ENCODE data around the gene MIEN1. TPM values are rescaled to one million over a fixed set of nuclear protein-coding genes. Genes with fewer than 3 reads are reported as not detected.

The MIEN1 gene
- total RNA-seq, 1 donor from 2014 or later, result 97.0 TPM

DNA sequence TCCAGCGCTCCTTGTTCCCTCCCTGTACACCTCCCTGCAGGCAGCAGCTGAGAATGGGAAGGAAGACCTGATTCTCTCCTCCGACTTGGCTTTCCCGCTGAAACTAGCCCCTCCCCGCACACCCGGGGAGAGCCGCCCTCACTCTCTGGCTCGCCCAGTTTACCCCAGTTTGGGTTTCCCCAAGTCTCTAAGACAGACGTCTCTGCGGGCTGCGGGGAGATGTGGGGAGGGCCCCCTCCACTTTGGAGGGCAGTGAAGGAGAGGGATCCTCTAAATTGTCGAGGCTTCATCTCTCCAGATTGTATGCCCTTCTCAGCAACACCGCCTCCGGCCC is 8.2 kb upstream of the MIEN1 start:
- H3K27me3 ChIP-seq (ENCODE audit: control insufficient read depth, insufficient read depth, low read length), result no peaks in the 10 kb centered on the region
- DNase-seq (ENCODE audit: low read depth), result no peak
- TF ChIP-seq, protein P1, sequence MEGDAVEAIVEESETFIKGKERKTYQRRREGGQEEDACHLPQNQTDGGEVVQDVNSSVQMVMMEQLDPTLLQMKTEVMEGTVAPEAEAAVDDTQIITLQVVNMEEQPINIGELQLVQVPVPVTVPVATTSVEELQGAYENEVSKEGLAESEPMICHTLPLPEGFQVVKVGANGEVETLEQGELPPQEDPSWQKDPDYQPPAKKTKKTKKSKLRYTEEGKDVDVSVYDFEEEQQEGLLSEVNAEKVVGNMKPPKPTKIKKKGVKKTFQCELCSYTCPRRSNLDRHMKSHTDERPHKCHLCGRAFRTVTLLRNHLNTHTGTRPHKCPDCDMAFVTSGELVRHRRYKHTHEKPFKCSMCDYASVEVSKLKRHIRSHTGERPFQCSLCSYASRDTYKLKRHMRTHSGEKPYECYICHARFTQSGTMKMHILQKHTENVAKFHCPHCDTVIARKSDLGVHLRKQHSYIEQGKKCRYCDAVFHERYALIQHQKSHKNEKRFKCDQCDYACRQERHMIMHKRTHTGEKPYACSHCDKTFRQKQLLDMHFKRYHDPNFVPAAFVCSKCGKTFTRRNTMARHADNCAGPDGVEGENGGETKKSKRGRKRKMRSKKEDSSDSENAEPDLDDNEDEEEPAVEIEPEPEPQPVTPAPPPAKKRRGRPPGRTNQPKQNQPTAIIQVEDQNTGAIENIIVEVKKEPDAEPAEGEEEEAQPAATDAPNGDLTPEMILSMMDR (IDR thresholded peaks at IDR 0.05; ENCODE audit: insufficient read depth, low read length, poor library complexity, severe bottlenecking), result no peak
- peaks cover 4% of the 10 kb centered on the region for H3K36me3 ChIP-seq (ENCODE audit: control insufficient read depth, insufficient read depth, low read length)
- H3K4me3 ChIP-seq (ENCODE audit: low read depth, low read length), result peak overlapping the region; percentile 85

DNA sequence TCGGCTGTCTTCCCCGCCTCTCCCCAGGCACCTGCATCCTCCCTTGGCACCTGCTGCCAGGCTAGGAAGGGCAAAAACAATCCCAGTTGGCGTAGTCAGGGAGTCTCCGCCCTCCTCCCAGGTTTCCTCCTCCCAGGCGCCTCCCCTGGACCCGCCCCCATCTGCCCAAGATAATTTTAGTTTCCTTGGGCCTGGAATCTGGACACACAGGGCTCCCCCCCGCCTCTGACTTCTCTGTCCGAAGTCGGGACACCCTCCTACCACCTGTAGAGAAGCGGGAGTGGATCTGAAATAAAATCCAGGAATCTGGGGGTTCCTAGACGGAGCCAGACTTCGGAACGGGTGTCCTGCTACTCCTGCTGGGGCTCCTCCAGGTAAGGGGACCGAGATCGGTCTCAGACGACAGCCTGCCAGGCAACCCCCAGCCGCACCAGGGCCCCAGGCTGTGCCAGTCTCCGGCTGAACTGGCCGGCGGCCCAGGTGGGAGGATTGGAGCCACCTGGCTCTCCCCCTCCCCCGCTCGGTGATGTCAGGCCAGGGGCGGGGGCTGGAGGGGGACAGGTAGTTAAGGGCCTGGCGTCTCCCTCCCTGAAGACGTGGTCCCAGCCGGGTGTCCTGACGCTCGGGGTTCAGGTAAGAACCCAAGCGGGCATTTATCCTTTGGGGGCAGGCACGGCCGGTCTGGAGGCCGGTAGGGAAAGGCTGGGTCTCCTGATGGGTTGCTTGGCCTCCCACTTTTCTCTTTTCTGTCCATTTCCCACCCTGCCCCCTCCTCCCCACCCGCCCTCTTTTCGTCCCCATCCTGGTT is 7.6 kb upstream of the MIEN1 start, which contains the start of gene GRB7:
Gene GRB7 (plus strand): TSS at position 179 of the 808 bp plus-strand sequence. CDS start 4,364 bp downstream, outside the sequence.
- TF ChIP-seq, protein P1 (IDR thresholded peaks at IDR 0.05; ENCODE audit: insufficient read depth, low read length, poor library complexity, severe bottlenecking), result no peak

DNA sequence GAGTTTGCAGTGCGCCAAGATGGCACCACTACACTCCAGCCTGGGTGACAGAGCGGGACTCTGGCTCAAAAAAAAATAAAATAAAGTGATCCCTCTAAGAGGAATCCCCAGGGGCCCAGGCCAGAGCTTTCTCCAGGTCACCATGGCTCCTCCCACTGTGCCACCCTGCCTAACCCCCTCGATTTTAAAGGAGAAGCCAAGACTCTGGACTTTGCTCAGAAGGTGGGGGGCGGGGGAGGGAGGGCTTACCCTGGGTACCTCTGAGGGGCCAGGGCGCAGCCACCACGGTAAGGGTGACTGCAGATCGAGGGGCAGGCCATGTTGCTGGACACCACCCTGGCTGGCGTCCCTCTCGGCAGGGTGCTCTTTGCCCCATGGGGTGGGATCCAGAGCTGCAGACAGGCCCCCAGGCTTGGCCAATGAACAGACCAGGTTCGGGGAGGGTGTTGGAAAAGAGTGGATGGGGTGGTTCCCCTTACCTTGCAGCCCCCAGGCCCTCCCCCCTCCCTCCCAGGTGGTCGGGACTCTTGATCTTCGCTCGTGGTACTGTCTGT is 7.0 kb upstream of the MIEN1 start:
- Histone ChIP-seq H3K27me3 (ENCODE audit: control insufficient read depth, insufficient read depth, low read length) (no peaks in the 10 kb centered on the region), H3K36me3 (ENCODE audit: control insufficient read depth, insufficient read depth, low read length) (peaks cover 2% of the 10 kb centered on the region), H3K4me3 (ENCODE audit: low read depth, low read length) (peak overlapping the region; percentile 85)
- no peak for DNase-seq (ENCODE audit: low read depth)
- TF ChIP-seq, protein P1 (IDR thresholded peaks at IDR 0.05; ENCODE audit: insufficient read depth, low read length, poor library complexity, severe bottlenecking), result no peak

More for the DNA sequence above, 7.6 kb upstream of the MIEN1 start, which contains the start of gene GRB7:
- no peak for DNase-seq (ENCODE audit: low read depth)
- H3K4me3 ChIP-seq (ENCODE audit: low read depth, low read length), result peak within 1 kb of the TSS; percentile 85
- no peaks in the 10 kb centered on the region for H3K27me3 ChIP-seq (ENCODE audit: control insufficient read depth, insufficient read depth, low read length)
- H3K36me3 ChIP-seq (ENCODE audit: control insufficient read depth, insufficient read depth, low read length), result peaks cover 4% of the 10 kb centered on the region

DNA sequence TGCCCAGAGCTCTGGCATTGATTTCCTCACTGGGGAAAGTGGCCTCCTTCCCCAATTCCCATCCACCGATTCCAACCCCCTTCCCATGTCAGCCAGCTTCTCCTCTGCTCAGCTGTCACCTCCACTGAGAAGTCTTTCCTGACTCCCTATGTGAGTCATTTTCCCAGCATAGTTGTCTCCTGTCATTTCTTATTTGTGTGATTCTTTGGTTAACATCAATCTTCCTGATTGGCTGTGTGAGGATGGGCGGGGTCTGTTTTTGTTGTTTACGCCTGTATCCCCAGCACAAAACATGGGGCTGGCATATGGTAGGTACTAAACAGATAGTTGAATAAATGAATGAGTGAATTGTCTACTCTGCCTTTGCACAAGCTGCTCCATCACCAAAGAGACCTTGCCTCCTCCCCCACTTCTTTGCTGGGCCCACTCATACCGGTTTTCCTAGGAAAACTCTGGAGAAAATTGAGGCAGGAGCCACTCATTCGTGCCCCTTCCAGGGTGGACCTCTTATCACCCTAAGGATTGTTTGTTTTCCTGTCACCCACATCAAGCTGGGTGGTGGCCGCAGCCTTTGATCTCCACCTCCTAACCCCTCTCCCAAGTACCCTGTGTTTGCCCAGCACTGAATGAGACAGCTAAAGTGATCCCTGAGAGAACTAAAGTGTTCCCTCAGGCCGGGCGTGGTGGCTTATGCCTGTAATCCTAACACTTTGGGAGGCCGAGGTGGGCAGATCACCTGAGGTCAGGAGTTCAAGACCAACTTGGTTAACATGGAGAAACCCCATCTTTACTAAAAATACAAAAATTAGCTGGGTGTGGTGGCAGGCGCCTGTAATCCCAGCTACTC is 6.2 kb upstream of the MIEN1 start:
- no peaks in the 10 kb centered on the region for H3K27me3 ChIP-seq (ENCODE audit: control insufficient read depth, insufficient read depth, low read length)
- no peak for DNase-seq (ENCODE audit: low read depth)
- TF ChIP-seq, protein P1 (IDR thresholded peaks at IDR 0.05; ENCODE audit: insufficient read depth, low read length, poor library complexity, severe bottlenecking), result no peak
- no peaks in the 10 kb centered on the region for H3K36me3 ChIP-seq (ENCODE audit: control insufficient read depth, insufficient read depth, low read length)
- no peak overlapping the region for H3K4me3 ChIP-seq (ENCODE audit: low read depth, low read length)

DNA sequence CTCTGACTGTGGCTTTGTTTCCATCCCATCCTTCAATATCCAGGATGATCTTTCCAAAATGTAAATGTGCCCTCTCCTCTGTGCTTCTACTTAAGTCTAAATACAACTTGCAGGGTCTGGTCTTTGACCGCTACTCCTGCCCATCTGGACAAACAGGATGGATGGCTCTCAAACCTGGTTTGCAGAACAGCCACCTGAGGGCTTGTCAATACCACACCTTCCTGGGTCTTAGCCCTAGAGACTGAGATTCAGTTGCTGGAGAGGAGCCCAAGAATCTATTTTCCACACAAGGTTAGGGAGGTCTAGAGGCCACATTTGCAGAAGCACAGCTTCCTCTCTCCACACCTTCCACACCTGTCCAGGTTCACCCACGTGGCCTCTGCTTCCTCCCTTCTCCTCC is 5.5 kb upstream of the MIEN1 start:
- H3K36me3 ChIP-seq (ENCODE audit: control insufficient read depth, insufficient read depth, low read length), result no peaks in the 10 kb centered on the region
- no peak for DNase-seq (ENCODE audit: low read depth)
- TF ChIP-seq, protein P1 (IDR thresholded peaks at IDR 0.05; ENCODE audit: insufficient read depth, low read length, poor library complexity, severe bottlenecking), result no peak
- no peak overlapping the region for H3K4me3 ChIP-seq (ENCODE audit: low read depth, low read length)
- no peaks in the 10 kb centered on the region for H3K27me3 ChIP-seq (ENCODE audit: control insufficient read depth, insufficient read depth, low read length)

All from kidney epithelial cell (primary cell).